ENCODE results near the gene ALX3.

ALX3 gene

DNA sequence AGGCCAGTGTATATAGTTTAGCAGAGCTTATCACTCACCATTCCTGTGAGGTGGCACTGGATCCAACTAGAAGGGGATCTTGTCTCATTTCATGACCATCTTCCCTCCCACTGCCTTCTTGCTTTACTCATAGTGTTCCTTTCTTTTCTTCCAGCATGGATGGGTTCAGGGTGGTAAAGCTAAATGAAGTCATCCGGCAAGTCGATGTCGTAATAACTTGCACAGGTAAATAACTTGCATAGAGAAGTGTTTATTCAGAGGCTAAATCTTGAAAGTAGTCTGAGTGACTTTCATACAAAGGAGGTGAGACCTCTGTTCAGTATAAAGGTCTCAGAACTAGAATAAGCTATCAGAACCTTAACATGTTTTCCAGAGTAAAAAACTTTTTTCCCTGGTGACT, 52.7 kb downstream of the ALX3 start:
- TF ChIP-seq, protein P1, sequence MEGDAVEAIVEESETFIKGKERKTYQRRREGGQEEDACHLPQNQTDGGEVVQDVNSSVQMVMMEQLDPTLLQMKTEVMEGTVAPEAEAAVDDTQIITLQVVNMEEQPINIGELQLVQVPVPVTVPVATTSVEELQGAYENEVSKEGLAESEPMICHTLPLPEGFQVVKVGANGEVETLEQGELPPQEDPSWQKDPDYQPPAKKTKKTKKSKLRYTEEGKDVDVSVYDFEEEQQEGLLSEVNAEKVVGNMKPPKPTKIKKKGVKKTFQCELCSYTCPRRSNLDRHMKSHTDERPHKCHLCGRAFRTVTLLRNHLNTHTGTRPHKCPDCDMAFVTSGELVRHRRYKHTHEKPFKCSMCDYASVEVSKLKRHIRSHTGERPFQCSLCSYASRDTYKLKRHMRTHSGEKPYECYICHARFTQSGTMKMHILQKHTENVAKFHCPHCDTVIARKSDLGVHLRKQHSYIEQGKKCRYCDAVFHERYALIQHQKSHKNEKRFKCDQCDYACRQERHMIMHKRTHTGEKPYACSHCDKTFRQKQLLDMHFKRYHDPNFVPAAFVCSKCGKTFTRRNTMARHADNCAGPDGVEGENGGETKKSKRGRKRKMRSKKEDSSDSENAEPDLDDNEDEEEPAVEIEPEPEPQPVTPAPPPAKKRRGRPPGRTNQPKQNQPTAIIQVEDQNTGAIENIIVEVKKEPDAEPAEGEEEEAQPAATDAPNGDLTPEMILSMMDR (conservative IDR thresholded peaks at IDR 0.05; ENCODE audit: low read depth, low read length) = no peak
- DNase-seq (ENCODE audit: low read depth) = no peak
- no peak overlapping the region for H3K4me3 ChIP-seq (ENCODE audit: low read length)

DNA sequence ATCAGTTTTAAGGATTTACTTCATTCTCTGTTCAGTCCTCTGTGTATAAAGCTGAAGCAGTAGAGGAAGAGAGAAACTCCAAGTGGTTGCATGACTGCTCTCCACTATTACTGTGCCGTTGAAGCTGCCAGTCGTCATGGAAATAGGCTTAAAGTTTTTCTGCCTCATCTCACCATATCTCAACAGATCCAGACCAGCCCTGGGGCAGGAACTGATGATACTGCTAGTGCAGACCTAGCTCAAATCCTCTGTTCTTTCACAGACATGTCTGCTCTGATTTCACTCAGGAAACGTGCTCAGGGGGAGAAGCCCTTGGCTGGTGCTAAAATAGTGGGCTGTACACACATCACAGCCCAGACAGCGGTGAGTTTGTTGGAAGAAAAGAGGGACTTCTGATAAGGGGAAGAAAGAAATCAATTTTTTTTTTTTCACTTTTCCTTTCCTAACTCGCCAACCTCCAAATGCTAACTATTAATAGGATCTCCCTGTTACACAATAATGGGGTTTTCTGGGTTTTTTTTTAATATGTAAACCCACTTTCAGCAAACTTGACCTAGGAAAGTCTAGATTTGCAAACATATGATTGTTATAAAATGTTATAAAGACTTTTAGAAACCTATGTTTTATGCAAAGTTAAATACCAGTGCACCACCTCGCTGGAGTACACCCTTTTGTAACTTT, 58.2 kb downstream of the ALX3 start:
- DNase-seq (ENCODE audit: low read depth) = no peak
- TF ChIP-seq, protein P1 (conservative IDR thresholded peaks at IDR 0.05; ENCODE audit: low read depth, low read length) = no peak
- no peak overlapping the region for H3K4me3 ChIP-seq (ENCODE audit: low read length)

DNA sequence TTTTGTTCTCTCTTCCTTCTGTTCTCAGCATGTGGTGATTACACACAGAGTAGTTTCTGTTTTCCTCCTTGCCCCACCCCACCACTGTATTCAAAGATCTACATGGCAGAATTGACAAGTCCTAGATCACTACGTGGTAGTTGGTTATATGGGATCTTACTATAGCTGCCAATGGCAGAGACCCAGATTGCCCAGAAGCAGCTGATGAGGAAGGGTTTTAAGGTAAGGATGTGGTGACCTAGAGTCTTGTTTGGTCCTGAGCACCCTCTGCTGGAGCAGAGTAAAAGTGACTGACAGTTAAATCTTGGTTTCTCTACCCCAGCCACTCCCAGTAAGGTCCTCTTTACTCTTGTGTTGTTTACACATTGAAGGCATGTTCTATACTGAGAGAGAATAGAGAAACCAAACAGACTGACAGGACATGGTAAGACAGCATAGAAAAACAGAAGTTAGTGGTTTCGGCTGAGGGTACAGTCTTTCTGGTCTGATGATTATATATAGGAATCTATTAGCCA, 58.9 kb downstream of the ALX3 start:
- no peak overlapping the region for H3K4me3 ChIP-seq (ENCODE audit: low read length)
- TF ChIP-seq, protein P1 (conservative IDR thresholded peaks at IDR 0.05; ENCODE audit: low read depth, low read length) = peak; percentile 68
- no peak for DNase-seq (ENCODE audit: low read depth)

Data from retinal pigment epithelial cell (primary cell).